GM21360 (cell line): ENCODE data around the gene SULT4A1.

Source experiments
- ATAC-seq: cut with Tn5 transposase; IDR thresholded peaks from one replicate; pipeline ENCODE4 v1.9.1; 2021; ENCODE audit warnings: mild to moderate bottlenecking, moderate library complexity; ENCODE audit not compliant: unreplicated experiment

The SULT4A1 gene

DNA sequence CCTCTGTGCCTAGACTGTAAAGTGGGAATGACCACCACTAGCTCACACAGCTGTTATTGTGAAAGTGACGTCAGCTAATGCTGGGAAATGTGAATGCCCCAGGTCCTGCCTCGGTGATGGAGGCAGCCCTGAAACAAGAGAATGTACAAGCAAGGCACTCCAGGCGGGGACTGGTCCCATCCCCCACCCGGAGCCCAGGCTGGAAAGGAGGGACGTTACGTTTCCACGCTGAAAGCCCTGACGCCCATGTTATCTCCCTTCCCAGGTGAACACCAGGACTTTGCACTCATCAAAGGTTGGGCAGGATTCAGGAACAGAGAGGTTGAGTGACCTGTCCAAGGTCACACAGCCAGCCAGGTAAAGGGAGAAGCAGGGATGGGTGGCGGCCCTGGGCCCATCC, 784 bp downstream of the SULT4A1 start:
- ATAC-seq = no peak

DNA sequence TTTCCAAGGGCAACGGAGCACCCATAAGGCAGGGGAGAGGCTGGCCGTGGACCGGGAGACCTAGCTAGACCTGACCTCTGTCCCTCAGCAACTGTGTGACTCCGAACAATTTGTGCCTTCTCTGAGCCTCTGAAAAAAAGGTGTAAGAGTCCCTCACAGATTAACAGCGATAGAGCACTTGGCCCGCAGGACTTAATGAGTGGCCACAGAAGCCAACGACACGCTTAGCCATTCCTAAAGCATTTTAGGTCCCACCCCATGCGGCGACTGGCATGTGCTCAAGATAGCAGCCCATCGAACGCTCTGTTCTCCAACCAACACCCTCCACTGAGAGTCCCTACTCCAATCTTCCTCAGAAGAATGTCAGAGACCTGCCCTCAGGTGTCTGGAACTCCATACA, 1.5 kb downstream of the SULT4A1 start:
- ATAC-seq = no peak

DNA sequence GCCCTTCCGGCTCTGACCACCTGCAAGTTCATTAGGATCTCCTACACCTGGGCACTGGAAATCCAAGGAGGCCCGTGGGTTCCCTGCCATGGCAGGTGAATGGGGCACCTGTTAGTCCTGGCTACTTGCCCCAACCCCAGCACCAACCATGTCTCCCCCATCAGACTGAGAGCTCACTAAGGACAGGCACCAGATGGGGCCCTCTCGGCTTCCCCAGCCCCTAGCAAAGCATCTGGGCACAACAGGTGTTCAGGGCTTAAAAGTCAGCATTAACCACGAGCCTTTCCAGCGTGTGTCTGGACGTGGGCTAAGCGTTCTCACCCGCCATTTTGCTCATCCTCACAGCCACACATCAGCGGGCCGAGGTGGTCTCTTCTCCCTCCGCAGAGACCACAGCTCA, 2.2 kb downstream of the SULT4A1 start:
- no peak for ATAC-seq

DNA sequence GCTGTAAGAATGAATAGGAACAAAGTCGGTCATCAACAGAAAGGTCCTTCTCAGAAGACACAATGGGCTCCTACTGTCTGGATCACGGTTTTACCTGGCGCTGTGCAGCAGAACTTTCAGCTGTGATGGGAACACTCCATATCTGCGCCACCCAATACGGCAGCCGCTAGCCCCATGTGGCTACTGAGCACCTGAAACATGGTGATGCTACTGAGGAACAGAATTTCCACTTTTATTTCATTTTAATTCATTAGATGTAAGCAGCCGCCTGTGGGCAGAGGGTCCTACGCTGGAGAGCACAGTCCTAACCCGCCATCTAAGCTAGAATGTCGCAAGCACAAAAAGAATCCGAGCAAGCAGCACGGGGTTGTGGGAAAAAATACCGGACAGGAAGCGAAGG, 2.7 kb downstream of the SULT4A1 start:
- no peak for ATAC-seq

DNA sequence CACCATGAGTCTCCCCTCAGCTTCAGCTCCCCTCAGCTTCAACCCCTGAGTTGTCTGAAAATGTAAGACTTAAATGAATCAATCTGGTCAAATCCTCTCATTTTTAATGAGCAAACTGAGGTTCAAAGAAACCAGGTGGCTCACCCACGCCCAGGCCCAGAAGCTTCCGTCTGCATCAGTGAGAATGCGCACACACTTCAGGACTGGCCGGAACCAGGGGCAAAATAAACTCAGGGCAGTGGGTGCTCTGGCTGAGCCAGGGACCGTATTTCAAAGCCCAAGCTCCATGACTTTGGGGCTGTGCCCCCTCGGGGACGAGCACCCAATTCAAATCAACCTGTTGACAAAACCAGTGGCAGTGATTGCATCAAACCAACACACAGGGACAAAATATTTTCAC, 3.1 kb downstream of the SULT4A1 start:
- no peak for ATAC-seq

DNA sequence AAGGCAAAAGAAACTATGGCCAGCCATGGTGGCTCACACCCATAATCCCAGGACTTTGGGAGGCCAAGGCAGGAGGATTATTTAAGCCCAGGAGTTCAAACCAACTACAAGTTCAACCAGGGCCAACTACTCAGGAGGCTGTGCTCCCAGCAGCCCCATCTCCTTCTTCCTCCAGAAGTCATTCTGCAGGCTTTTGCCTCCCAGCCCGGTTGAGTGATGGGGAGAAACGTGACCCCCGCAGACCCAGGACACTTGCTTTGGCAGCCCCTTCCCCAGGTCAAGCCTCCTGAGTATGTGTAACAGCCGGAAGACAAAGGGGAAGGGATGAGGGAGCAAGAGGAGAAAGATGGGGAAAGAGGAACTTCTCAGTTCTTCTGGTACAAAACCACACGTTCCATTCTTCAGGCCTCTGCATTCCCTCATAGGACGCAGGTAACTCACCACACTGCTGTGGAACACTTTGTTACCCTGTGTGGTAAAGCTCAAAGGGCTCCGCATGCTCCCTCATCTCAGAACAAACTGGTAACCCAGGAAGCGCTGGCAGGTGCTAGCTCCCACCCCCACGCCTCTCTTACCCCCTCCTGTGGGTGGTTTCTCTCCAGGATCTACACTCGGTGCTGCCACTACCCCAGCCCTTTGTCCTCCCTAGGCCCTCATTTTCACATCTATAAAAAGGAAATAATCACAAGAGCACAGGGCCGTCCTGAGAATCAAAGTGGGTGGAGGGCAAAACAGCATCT, 4.0 kb downstream of the SULT4A1 start:
- ATAC-seq = no peak

DNA sequence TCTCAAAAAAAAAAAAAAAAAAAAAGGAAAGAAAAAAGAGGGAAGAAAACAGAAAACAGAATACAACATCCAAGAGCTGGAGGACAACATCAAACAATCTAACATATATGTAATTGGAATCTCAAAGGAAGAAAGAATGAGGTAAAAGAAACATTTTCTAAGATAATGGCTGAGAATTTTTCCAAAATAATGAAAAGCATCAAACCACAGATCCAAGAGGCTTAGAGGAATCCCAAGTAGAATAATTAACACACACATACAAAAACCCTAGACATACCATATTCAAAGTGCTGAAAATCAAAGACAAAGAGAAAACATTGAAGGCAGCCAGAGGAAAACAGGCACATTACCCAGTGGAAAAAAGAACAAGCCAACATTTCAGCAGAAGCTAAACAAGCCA, 4.9 kb downstream of the SULT4A1 start:
- no peak for ATAC-seq

DNA sequence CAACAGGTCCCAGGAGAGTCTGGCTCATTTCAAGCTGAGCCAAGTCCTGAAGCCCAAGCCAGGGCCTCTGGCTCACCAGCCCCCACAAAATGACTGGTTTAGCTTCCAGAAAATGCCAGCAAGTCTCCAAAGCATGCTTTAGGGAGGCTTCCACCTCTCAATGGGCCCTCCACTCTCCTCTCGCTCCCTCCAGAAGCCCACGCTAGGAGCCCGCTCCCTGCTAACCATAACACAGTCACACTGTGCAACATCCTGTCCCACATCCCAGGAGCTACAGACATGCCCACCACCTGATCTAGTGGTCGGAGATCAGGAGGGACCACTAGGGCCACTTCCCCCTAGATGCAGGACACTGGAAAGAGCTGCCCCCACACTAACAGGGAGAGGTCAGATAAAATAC, 6.9 kb downstream of the SULT4A1 start:
- ATAC-seq = no peak

DNA sequence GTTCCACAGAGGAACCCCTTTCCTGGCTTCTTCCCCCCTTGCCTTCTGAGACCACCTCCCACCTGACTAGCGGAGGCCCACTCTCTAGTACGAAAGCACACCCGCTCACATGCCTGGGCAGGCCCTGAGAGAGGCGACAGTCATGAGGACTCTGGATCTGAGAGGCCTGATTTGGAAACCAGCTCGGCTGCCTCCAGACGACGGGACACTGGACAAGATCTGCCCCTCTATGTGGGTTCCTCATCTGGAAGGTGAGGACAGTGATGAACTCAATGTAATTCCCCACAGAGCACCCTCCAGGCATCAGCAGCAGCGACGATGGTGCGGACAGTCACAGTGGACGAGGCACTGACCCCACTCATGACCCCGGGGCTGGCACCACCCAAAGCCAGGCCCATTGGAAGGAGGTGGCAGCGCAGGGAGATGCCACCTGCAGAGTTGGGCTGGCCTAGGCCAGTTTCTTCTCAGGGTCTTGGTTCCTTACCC, 7.5 kb downstream of the SULT4A1 start:
- no peak for ATAC-seq

DNA sequence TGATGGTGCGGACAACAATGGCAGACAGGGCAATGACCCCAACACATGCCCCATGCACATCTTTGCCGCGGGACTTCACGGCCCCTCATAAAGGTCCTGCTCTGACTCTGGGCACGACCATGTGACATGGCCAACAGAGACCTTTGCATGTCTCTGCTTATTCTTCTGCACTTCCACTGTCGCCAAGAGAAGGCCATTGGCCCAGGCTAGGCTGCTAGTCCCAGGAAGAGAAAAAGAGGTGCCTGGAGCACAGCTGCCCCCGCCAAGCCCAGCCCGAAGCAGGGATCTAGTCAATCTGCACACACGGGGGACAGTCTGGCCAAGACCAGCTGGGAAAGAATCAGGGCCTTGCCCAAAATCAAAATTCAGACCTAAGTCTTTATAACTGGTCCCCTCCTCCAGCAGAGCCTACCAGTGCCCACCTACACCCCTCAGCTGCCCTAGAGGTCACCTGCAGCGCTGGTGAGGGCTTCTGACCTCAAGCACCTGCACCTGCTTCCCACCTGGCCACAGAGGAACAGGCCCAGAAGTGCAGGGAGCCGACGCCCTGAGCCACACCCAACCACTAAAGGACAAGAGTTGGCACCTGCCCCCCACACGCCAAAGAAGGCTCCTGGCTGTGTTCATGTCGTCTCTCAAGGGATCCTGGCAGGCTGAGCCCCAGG, 8.1 kb downstream of the SULT4A1 start:
- ATAC-seq = no peak

DNA sequence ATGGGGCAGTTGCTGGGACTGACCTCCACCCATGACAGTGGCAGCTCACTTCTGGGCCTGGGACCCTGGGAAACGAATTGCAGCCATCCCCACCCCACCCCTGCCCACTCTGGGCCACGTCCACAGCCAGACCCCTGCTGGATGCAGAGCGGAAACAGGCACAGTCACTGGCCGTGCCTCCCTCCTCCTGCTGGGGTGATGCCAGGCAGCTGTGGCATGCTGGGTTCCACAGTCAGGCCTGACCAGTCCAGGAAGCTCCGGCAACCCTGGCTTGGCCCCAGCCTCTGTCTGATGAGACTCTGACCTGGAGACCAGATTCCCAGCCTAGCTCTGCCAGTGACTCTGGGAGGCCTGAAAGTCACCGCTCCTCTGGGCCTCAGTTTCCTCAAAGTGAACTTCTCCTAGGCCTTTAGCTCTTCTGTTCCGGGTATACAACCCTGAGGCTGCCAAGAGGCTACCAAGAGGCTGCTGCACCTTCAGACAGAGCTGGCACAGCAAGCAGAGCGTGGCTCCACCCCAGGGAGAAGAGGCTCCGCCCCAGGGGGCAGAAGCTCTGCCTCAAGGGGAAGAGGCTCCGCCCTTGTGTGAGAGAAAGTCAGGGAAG, 8.9 kb downstream of the SULT4A1 start:
- no peak for ATAC-seq

DNA sequence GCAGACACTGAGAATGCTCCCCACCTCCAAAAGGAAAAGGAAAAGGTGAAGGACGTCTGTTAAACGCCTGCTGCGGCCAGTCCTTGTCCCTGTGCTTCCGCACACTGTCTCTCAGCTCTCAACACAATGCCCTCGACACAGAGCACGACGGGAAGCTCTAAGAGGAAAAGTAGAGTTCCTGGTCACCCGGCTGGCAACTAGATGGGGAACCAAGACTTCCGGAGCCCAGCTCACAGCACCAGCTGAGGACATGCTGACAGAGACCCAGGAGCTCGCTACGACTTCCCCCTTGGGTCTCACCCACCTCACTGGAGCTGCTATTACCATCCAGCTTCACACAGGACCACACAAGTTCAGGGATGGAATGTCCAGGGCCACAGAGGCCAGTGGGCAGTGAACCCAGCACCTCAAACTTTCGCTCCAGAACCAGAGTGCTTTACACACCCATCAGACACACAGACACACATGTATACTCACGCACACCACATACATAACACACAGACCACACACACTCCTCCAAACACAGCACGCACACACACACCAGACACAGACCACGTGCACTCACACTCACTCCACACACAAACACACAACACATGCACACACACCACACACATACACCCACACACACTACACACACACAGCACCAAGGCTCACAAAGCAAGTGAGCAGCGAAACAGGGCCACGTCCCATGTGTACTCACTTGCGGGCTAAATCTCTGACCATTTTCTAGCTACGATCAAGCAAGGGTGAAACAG, 9.6 kb downstream of the SULT4A1 start:
- no peak for ATAC-seq

DNA sequence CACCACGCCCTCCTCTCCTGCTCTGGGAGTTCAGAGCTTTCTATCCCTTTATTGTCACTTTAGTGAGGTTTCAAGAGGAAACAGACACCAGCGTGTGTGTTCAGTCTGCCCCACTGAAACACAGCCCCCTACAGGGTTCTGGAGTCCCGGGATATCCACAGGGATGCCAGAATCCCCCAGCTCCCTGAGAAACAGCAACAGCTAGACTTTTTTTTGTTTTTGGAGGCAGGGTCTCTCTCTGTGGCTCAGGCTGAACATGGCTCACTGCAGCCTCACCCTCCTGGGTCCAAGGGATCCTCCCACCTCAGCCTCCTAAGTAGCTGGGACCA, 10.4 kb downstream of the SULT4A1 start:
- no peak for ATAC-seq

DNA sequence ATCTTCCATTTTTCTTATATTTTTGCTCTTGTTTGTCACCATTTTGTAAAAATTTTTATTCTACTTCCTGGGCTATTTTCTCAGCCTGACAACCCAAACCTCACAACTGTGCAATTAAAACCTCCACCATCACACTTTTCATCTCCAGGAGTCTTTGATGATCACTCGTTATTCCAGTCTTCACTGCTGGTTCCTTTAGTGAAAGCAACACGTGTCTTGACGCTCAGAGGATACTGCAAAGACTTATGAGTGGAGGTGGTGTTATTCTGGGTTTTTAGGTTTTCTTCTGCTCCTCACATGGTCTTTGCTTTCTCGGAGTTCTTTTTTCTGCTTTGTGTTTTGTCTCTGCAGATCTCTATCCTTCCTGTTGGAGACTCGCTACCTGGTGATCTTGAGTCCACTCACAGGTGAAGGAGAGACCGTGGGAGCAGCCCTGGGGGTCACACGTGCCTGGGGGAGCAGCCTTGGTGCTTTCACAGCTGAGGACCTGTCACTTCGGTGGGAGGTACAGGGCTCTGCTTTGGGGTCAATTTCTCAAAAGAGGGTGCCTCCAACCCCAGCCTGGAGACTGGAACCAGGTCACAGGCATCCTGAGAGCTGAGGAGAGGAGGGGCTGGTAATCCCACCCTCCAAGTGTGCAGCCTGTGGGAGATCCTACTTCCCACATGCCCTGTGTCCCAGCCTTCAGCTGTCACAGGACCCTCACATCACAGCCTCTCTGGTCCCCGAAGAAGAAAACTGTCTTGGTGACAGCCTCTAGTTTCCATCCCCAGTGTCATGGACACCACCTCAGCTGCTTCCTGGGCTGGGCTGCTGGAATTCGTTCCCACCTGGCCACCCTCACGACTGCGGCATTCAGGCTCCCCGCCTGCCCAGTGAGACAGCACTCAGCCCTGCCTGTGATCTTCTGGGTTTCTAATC, 11.0 kb downstream of the SULT4A1 start:
- no peak for ATAC-seq

DNA sequence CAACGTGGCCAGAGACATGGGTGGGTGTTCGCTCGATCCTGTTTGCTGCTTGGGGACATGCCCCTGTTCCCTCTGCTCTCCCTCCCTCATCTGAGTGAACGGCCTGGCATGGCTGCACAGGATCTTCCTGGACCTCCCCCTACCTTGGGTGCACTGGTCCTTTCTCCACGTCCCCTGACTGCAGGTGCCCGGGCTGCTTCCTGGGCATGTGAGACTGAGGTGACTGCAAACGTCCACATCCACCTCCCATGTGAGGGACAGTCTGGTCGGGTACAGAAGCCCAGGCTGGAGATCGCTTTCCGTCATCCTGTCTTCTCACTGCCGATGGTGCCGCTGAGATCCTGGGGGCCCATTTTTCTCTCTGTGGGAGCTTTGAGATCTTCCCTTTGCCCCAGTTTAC, 11.8 kb downstream of the SULT4A1 start:
- ATAC-seq = no peak

DNA sequence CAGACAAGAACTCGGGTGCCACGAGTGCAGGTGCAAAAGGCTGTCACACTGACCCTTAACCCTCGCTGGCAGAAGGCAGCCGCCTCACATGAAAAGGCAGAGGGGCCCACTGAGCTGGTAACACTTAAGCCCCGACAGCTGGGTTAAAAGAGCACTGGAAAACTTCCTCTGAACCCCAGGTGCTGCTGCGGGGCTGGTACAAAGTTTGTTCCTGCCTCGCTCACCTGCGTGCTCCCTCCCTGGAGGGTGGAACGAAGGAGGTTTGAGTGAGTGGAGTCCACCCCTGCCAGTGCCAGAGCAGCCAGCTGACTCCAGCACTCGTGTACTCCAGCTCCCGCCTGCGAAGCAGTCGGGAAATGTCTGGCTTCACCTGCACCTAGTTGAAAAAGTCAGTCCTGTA, 12.6 kb downstream of the SULT4A1 start:
- no peak for ATAC-seq

DNA sequence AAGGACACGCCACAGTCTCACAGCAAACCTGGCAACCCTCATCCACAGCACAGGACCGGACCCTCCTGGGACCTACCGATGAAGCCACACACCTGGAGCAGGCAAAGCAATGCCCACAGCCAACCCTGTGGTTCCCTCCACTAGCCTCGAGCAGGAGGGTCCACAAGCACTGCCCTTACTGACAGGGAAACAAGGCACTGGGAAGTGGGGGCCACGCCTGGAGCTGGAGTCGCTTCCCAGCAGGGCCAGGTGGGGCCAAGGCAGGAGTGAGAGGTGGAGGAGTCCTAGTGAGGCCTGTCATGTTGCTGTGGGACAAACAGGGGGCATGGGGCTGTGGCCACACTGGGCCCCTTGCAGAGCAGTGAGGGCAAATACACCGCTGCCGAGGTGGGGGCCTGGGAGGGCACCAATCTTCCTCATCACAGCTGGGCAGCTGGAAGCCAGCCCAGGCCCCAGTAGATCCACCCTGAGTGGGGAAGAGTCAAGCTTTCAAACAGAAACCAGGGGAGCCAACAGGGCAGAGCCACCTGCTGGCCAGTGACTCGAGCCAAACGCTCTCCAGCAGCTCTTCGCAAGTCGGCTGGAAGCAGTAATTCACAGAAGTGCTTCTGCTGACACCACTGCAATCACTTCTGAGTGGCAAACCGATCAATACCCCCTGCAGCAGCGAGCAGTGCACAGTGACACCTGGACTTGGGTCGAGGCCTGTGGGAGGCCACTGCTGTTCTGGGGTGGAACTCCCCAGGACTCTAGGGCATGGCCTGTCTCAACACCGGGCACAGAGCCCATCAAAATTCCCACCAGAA, 13.7 kb downstream of the SULT4A1 start:
- no peak for ATAC-seq

DNA sequence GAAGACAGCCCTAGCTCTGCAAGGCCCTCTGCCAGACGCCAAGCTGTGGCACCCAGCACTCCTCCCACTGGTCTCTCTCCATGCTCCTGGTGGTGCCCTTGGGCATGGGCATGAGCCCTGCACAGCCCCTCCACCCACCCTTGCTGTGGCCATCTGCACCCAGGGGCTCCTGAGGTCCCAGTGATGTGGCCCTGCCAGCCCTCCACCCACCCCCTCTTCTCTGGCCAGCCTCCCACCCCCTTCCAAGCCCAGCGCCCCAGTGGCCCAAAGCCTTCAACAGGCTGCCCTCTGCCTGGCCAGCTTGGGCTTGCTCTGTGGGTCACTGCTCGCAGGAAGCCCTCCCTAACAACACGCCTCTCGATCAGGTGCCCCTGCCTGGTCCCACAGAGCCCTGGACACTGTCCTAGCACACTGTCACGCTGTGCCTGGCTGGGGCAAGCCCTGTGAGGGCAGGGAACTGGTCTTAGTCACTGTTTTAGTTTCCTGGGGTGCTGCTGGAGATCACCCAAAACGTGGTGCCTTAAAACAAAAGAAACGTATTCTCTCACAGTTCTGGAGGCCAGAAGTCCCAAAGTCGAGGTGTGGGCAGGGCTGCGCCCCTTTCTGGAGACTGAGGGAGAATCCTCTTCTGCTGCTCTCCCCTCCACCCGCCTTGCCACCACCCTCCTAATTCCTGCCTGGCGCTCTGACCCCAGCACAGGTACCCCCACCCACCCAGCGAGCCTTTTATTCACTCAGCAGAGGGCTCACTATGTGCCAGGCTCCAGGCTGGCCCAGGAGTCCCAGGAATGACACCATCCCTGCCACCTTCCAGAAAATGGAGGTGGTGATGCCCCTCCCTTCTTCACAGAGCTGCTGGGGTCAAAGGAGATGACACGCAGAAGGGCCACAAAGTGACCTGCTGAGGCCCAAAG, 14.7 kb downstream of the SULT4A1 start:
- no peak for ATAC-seq

DNA sequence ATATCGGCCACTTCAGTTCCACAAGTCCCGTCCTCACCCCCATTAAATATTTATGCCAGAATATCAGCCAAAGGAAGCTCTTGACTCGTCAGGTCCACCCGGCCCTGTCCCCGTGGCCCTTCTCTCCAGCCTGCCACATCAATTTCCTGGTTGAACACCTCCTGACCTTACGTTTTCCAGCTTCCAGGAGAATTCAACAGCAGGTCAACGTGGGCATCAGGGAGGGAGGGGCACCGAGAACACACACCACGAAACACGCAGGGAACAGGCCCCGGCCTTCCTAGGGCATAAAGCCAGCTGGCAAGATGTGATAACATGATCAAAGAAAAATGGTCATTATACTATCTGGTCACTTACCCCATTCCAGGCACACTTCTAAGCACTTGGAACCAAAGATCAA, 15.3 kb downstream of the SULT4A1 start:
- no peak for ATAC-seq
